Testis (tissue), 3 donors: ENCODE results near the gene RNF31. TPM values are rescaled to one million over a fixed set of nuclear protein-coding genes. Genes with fewer than 3 reads are reported as not detected.
A peak's percentile ranks its signal among the peaks of the same experiment; 100 is the strongest.

ENCODE experiments used
- DNase-seq: peaks from one replicate; pipeline ENCODE4 v3.0.0-alpha.2; 2019
- H3K27ac ChIP-seq, 2 donors: fragments of 200-600 bp; sonication (generic); one replicate each; pipeline ENCODE4 v1.5.1; 2019
- H3K27me3 ChIP-seq: fragments of 200-600 bp; sonication (generic); one replicate; pipeline ENCODE4 v1.5.1; 2019
- H3K36me3 ChIP-seq: fragments of 200-600 bp; sonication (generic); one replicate; pipeline ENCODE4 v1.5.1; 2017; ENCODE audit warnings: low read depth; ENCODE audit errors: missing control alignments
- H3K4me1 ChIP-seq: fragments of 200-600 bp; sonication (generic); one replicate; pipeline ENCODE4 v1.5.1; 2019
- H3K4me3 ChIP-seq, 2 donors: fragments of 200-600 bp; sonication (generic); one replicate each; pipeline ENCODE4 v1.5.1; 2017 to 2019
- H3K9me3 ChIP-seq: fragments of 200-600 bp; sonication (generic); one replicate; pipeline ENCODE4 v1.5.1; 2017
- POLR2A ChIP-seq: fragments of 450-650 bp; IDR thresholded peaks from one replicate; pipeline ENCODE4 v1.6.1; 2017; ENCODE audit warnings: antibody characterized with exemption, mild to moderate bottlenecking, moderate library complexity
- WGBS, 2 donors: methylation state at CpG; one replicate each; pipeline ENCODE4 v1.1.5; 2018; 5-methylcytosine and 5-hydroxymethylcytosine counted together
- intact Hi-C: fragments of 100-400 bp; cut with DNase I; formaldehyde crosslinking; loops from one replicate; pipeline ENCODE4 v1.15.1; 2023; ENCODE audit warnings: low total_unique reads
- polyA plus RNA-seq: library from polyadenylated mRNA; stranded (reverse); fragments of 350-450 nt; fragmentation: Illumina TruSeq; extraction: RNeasy Lipid Tissue Mini Kit (QIAGEN cat#74804); gene quantifications from one replicate; pipeline ENCODE4 v1.2.3, GENCODE V29; 2014; ENCODE audit warnings: low read depth, low replicate concordance; ENCODE audit not compliant: insufficient read depth
- total RNA-seq, 2 donors: library from RNA; depleted of rRNA; stranded (reverse); fragments of >200 nt; gene quantifications; one replicate each; pipeline ENCODE4 v1.2.3, GENCODE V29; 2016
- TF ChIP-seq, protein P1 (sequence below), 3 experiments: fragments of 450-650 bp in 2 of 3; fragments of 200-600 bp in 1 of 3; sonication (generic) in 1 of 3; IDR thresholded peaks; one replicate each; pipeline ENCODE4 v1.5.1; 2016 to 2019; ENCODE audit warnings: antibody characterized with exemption in 3 of 3, mild to moderate bottlenecking in 2 of 3, moderate library complexity in 1 of 3

The RNF31 gene
- total and polyA plus RNA-seq, 3 donors from 2014 or later, result 71.0 to 96.8 (median 94.5) TPM

DNA sequence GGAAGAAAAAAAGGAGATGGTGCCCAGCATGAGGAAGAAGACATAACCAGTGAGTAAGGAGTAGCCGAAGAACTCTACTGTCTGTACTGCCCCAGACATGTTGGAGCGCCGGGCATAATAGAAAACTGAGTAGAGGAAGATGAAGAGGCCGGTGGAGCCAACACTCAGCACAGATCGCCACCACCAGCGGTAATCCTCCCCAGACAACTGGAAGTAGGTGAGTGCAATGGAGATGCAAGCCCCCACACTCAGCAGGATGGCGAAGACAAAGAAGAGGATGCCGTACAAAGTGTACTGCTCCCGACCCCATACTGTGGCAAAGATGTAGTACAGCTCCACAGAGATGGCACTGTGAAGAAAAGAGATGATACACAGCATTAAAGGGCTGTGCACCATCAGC lies 42.2 kb downstream of the RNF31 start:
- TF ChIP-seq POLR2A, result no peak
- TF ChIP-seq, protein P1, sequence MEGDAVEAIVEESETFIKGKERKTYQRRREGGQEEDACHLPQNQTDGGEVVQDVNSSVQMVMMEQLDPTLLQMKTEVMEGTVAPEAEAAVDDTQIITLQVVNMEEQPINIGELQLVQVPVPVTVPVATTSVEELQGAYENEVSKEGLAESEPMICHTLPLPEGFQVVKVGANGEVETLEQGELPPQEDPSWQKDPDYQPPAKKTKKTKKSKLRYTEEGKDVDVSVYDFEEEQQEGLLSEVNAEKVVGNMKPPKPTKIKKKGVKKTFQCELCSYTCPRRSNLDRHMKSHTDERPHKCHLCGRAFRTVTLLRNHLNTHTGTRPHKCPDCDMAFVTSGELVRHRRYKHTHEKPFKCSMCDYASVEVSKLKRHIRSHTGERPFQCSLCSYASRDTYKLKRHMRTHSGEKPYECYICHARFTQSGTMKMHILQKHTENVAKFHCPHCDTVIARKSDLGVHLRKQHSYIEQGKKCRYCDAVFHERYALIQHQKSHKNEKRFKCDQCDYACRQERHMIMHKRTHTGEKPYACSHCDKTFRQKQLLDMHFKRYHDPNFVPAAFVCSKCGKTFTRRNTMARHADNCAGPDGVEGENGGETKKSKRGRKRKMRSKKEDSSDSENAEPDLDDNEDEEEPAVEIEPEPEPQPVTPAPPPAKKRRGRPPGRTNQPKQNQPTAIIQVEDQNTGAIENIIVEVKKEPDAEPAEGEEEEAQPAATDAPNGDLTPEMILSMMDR (IDR thresholded peaks at IDR 0.05), result no peak
- no peak overlapping the region for H3K27ac ChIP-seq
- intact Hi-C loops, result no loop called here
- no peaks in the 10 kb centered on the region for H3K36me3 ChIP-seq
- no peak for DNase-seq
- no peak overlapping the region for H3K4me3 ChIP-seq
- no peaks in the 10 kb centered on the region for H3K9me3 ChIP-seq
- peaks cover 10% of the 10 kb centered on the region for H3K4me1 ChIP-seq
- no peaks in the 10 kb centered on the region for H3K27me3 ChIP-seq
- WGBS, 2 donors, result 88 to 92% methylated on average over 9 of the region's 9 CpGs

- Histone ChIP-seq H3K27me3 (no peaks in the 10 kb centered on the region), H3K36me3 (no peaks in the 10 kb centered on the region), H3K27ac (no peak overlapping the region), H3K4me1 (peaks cover 14% of the 10 kb centered on the region), H3K4me3 (no peak overlapping the region), H3K9me3 (no peaks in the 10 kb centered on the region)
- 88 to 94% methylated on average over 6 to 10 of the region's 10 CpGs for WGBS, 2 donors
- intact Hi-C loops, result no loop called here
- no peak for DNase-seq
- no peak for TF ChIP-seq POLR2A
- TF ChIP-seq, protein P1 (IDR thresholded peaks at IDR 0.05), result no peak
These were observed 43.1 kb downstream of the RNF31 start for GRCh38 chr14:24190416-24190815.

DNA sequence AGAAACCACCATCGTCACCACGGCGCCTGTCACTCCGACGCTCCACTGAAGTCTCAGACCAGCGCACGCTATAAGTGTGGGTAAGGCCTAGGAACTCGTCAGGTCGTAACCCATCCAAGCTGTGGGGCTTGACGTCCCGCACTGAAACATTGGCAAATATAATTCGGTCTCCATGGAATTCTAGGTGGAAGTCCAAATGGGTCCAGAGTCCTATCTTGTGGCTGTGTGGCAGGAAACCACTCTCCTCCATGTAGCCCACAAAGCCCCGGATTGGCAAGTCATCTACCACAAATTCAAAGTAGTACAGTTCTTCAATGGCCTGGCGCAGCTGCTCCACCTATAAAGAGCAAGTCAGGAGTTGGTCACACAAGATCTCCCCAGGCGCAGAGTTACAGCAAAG lies 45.6 kb downstream of the RNF31 start:
- 91 to 96% methylated on average over 12 to 15 of the region's 15 CpGs for WGBS, 2 donors
- intact Hi-C loops, result no loop called here
- Histone ChIP-seq H3K4me3 (no peak overlapping the region), H3K36me3 (no peaks in the 10 kb centered on the region), H3K27me3 (no peaks in the 10 kb centered on the region), H3K4me1 (peaks cover 15% of the 10 kb centered on the region), H3K9me3 (no peaks in the 10 kb centered on the region), H3K27ac (no peak overlapping the region)
- no peak for DNase-seq
- TF ChIP-seq, protein P1 (IDR thresholded peaks at IDR 0.05), result no peak
- TF ChIP-seq POLR2A, result no peak

DNA sequence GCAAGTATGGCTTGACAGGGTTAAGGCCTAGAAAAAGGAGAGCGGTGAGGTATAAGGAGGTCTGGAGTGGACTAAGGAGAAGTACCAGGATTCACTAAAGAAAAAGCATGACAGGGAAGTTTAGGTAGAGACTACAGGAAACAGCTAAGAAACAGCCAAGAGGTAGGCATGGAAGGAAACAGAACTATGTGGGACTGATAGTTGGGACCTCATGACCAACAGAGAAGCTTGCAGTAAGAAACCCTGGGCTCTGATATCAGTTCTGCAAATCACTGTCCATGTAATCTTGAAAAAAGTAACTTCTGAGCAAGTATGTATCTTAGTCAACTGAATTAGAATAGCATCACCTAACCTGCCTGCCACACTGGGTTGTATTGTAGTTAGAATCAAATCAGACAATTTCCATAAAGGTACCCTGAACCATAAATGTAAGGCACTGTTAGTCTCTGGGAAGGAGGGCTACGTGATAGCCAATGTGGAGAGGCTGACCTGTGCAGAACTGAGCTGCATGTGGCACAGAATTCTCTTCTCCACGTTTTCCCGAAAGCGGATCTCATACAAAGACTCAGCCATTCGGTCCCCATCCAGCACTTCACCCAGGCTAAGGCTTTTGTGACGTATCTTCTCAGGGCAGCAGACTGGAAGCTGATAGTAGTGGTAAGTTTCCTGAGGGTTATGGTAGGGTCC lies 47.0 kb downstream of the RNF31 start:
- H3K4me1 ChIP-seq, result peaks cover 12% of the 10 kb centered on the region
- no peak for DNase-seq
- H3K4me3 ChIP-seq, result peak overlapping the region; percentile 72 to 98
- H3K9me3 ChIP-seq, result no peaks in the 10 kb centered on the region
- H3K27me3 ChIP-seq, result no peaks in the 10 kb centered on the region
- 57 to 59% methylated on average over 7 of the region's 7 CpGs for WGBS, 2 donors
- no peak for TF ChIP-seq POLR2A
- TF ChIP-seq, protein P1 (IDR thresholded peaks at IDR 0.05), result no peak
- intact Hi-C loops, result no loop called here
- peak overlapping the region; percentile 96 to 98 for H3K27ac ChIP-seq
- H3K36me3 ChIP-seq, result no peaks in the 10 kb centered on the region

- Histone ChIP-seq H3K36me3 (no peaks in the 10 kb centered on the region), H3K9me3 (no peaks in the 10 kb centered on the region), H3K27me3 (no peaks in the 10 kb centered on the region), H3K27ac (peak overlapping the region; percentile 96 to 98), H3K4me3 (peak overlapping the region; percentile 72 to 98), H3K4me1 (peaks cover 12% of the 10 kb centered on the region)
- intact Hi-C loops, result no loop called here
- TF ChIP-seq, protein P1 (IDR thresholded peaks at IDR 0.05), result no peak
- TF ChIP-seq POLR2A, result no peak
- 35 to 42% methylated on average over 8 of the region's 8 CpGs for WGBS, 2 donors
- DNase-seq, result no peak
These were observed 47.5 kb downstream of the RNF31 start for GRCh38 chr14:24194873-24195185.
